K562 (cell line): Measurements from ENCODE around the gene ACER1. TPM values are rescaled to one million over a fixed set of nuclear protein-coding genes. Genes with fewer than 3 reads are reported as not detected.
"Not testable (repeated sequence)": the region's sequence is repeated elsewhere in the genome, so short reads cannot be mapped to it uniquely, and the experiment has no call there.

Source experiments
- ATAC-seq: fragments of 200-7000 bp; cut with Tn5 transposase; 3 replicates; pipeline ENCODE4 v1.9.1; 2020; ENCODE audit warnings: moderate library complexity
- BruUV-seq: library from RNA; stranded (reverse); fragments of 400-500 nt; replicated peaks from 2 replicates; lab custom pipeline; 2021; lab: Mats Ljungman, UMichigan
- CTCF ChIA-PET: fragments of 300-600 bp; formaldehyde crosslinking; extraction: SDS; loops from one replicate; lab custom pipeline; 2021; ENCODE audit warnings: low intra/inter-chr PET ratio; lab: Yijun Ruan, JAX
- POLR2A ChIA-PET: fragments of 300-600, 350-650 bp; sonication (Branson Sonifier 250); formaldehyde crosslinking; extraction: SDS; loops from one replicate; lab custom pipeline; 2021; ENCODE audit warnings: antibody characterized with exemption, inconsistent platforms; lab: Yijun Ruan, JAX
- DNase-seq, 4 experiments: peaks; one replicate each; pipeline versions ENCODE4 v3.0.0 to v3.0.0-alpha.2; 2011 to 2018; ENCODE audit warnings: low spot score in 3 of 4, mixed read lengths in 3 of 4; ENCODE audit errors: extremely low read depth in 1 of 4
- FAIRE-seq: peaks from 2 replicates; lab custom pipeline; 2011; peaks lifted over from hg19 to GRCh38; lab: Jason Lieb, UNC
- H2AFZ ChIP-seq: 2 replicates; pipeline ENCODE4 v1.6.0; 2011; ENCODE audit warnings: low read depth, low read length, control low read depth, inconsistent platforms
- H3K27ac ChIP-seq: fragments of 200-600 bp; 3 replicates; pipeline ENCODE4 v1.8.0; 2011; ENCODE audit warnings: low read depth, mild to moderate bottlenecking, control low read depth, inconsistent platforms, low read length, moderate library complexity, mixed read lengths; ENCODE audit errors: extremely low read depth
- H3K27me3 ChIP-seq, 2 experiments: fragments of 300-600 bp in 1 of 2; 2 replicates in 1 of 2; 3 replicates in 1 of 2; pipeline versions ENCODE4 v1.6.0 to v1.8.0; 2011; ENCODE audit warnings: inconsistent platforms in 2 of 2, low read length in 2 of 2, mild to moderate bottlenecking in 1 of 2, mixed read lengths in 1 of 2, moderate library complexity in 1 of 2; ENCODE audit not compliant: control insufficient read depth in 2 of 2, insufficient read depth in 2 of 2
- H3K36me3 ChIP-seq: fragments of 300-600 bp; 3 replicates; pipeline ENCODE4 v1.8.0; 2011; ENCODE audit warnings: mild to moderate bottlenecking, low read length, inconsistent platforms; ENCODE audit not compliant: control insufficient read depth, insufficient read depth
- H3K4me1 ChIP-seq, 2 experiments: fragments of 200-600 bp in 1 of 2; replicated peaks in 1 of 2; 2 replicates in 1 of 2; 3 replicates in 1 of 2; pipeline versions ENCODE4 v1.5.1 to v1.8.0; 2011; ENCODE audit warnings: inconsistent platforms in 2 of 2, low read length in 2 of 2, mild to moderate bottlenecking in 1 of 2, mixed read lengths in 1 of 2, moderate library complexity in 1 of 2; ENCODE audit not compliant: control insufficient read depth in 2 of 2, insufficient read depth in 2 of 2
- H3K4me2 ChIP-seq: 2 replicates; pipeline ENCODE4 v1.6.1; 2011; ENCODE audit warnings: low read length, control low read depth, inconsistent platforms, mixed read lengths; ENCODE audit not compliant: insufficient read depth
- H3K4me3 ChIP-seq: fragments of 200-600 bp; sonication (generic), shearing (Covaris generic); 2 replicates; pipeline ENCODE4 v1.5.1; 2016; ENCODE audit warnings: control low read depth, inconsistent platforms
- H3K79me2 ChIP-seq: fragments of 200-600 bp; 3 replicates; pipeline ENCODE4 v1.8.0; 2011; ENCODE audit warnings: low read length, inconsistent platforms; ENCODE audit not compliant: control insufficient read depth, insufficient read depth
- H3K9ac ChIP-seq, 2 experiments: 2 replicates each; pipeline versions ENCODE4 v1.6.0 to v1.6.1; 2011; ENCODE audit warnings: low read depth in 2 of 2, low read length in 2 of 2, control low read depth in 1 of 2, inconsistent platforms in 1 of 2, mild to moderate bottlenecking in 1 of 2, mixed read lengths in 1 of 2; ENCODE audit not compliant: insufficient read depth in 1 of 2
- H3K9me1 ChIP-seq: one replicate; pipeline ENCODE4 v1.6.0; 2011; ENCODE audit warnings: inconsistent platforms, mild to moderate bottlenecking, low read length, moderate library complexity; ENCODE audit not compliant: control insufficient read depth, insufficient read depth
- H3K9me3 ChIP-seq: replicated peaks from 2 replicates; pipeline ENCODE4 v1.5.1; 2011; ENCODE audit warnings: low read depth, low read length, inconsistent platforms; ENCODE audit not compliant: control insufficient read depth, insufficient read depth
- H4K20me1 ChIP-seq: replicated peaks from 2 replicates; pipeline ENCODE4 v1.6.1; 2011; ENCODE audit warnings: low read length, inconsistent platforms, mixed read lengths; ENCODE audit not compliant: control insufficient read depth, insufficient read depth
- ADNP ChIP-seq: fragments of 200-800 bp; sonication (Bioruptor generic); IDR thresholded peaks from 2 replicates; pipeline ENCODE4 v1.6.1; 2016; ENCODE audit warnings: missing genetic modification characterization, missing compliant biosample characterization
- POLR3A ChIP-seq: IDR thresholded peaks from 2 replicates; pipeline ENCODE4 v1.6.1; 2011; ENCODE audit warnings: borderline replicate concordance, mild to moderate bottlenecking, moderate library complexity; ENCODE audit not compliant: insufficient read length, insufficient read depth; ENCODE audit errors: extremely low read depth
- WGBS: fragments of 100-300 bp; shearing (Covaris generic); methylation state at CpG from one replicate; pipeline ENCODE4 v1.1.6; 2016; ENCODE audit warnings: low coverage, mixed read lengths; ENCODE audit not compliant: insufficient coverage; ENCODE audit errors: missing lambda C conversion rate; 5-methylcytosine and 5-hydroxymethylcytosine counted together
- in situ Hi-C: fragments of 300-500 bp; cut with MboI; formaldehyde crosslinking; loops from 4 replicates; pipeline ENCODE4 v1.15.0; 2018; ENCODE audit warnings: inconsistent platforms, mixed read lengths
- intact Hi-C: fragments of 100-400 bp; cut with micrococcal nuclease; formaldehyde crosslinking; loops from 2 replicates; pipeline ENCODE4 v1.14.2; 2022
- polyA plus RNA-seq, 8 experiments: library from polyadenylated mRNA; depleted of rRNA in 4 of 8; stranded (reverse) in 5 of 8; unstranded in 3 of 8; fragments of >200 nt; fragmentation: Nextera tagmentation in 2 of 8; fragmentation: Illumina TruSeq in 1 of 8; extraction: Ambion mirVana in 2 of 8; extraction: Trizol in 1 of 8; gene quantifications; 2 replicates each; pipeline versions ENCODE4 v1.2.1 to v1.2.3, GENCODE V29; 2011 to 2014; ENCODE audit warnings: inconsistent platforms in 1 of 8, missing spikeins in 1 of 8
- total RNA-seq, 7 experiments: library from RNA; depleted of rRNA in 6 of 7; stranded (reverse); fragments of >200 nt in 6 of 7; fragmentation: Illumina TruSeq in 2 of 7; extraction: Trizol in 2 of 7; gene quantifications; 2 replicates each; pipeline versions ENCODE4 v1.2.1 to v1.2.3, GENCODE V29; 2011 to 2021; ENCODE audit warnings: low replicate concordance in 1 of 7

ACER1 gene
- total and polyA plus RNA-seq, 9 of the 15 experiments (the other 6 are each of a cell fraction or from before 2014, with no cell fraction given): not detected

- TF ChIP-seq POLR3A (peak; percentile 39), ADNP (tag) (peak; percentile 50; the same call in 1 of the 2 replicates)
Observed at GRCh38 chr19:6357174-6357573, 23.8 kb upstream of the ACER1 start (continued).

- 61% methylated on average over 10 of the region's 46 CpGs for WGBS
- CTCF ChIA-PET: not testable (repeated sequence)
Observed at GRCh38 chr19:6355321-6356040, 22.1 kb upstream of the ACER1 start.

More at GRCh38 chr19:6355321-6356040, 22.1 kb upstream of the ACER1 start:
- H3K4me2 ChIP-seq, H3K9me3 ChIP-seq, H3K36me3 ChIP-seq, H3K9ac ChIP-seq, H3K4me3 ChIP-seq, H3K9me1 ChIP-seq, H3K79me2 ChIP-seq, H3K27ac ChIP-seq, FAIRE-seq, DNase-seq, BruUV-seq, POLR2A ChIA-PET, H4K20me1 ChIP-seq, in situ Hi-C loops, H3K27me3 ChIP-seq, ATAC-seq, intact Hi-C loops, H2AFZ ChIP-seq: not testable (repeated sequence)
- peaks cover 6 to 13% of the 10 kb centered on the region in 2 experiments; a peak in 4 of 5 replicates for H3K4me1 ChIP-seq
